Uterus (tissue), 2 donors: ENCODE measurements around the gene EPHA10.

Experiments used
- CTCF ChIP-seq, 4 experiments: fragments of 200-600 bp in 2 of 4; fragments of 450-650 bp in 2 of 4; sonication (generic) in 2 of 4; IDR thresholded peaks; one replicate each; pipeline ENCODE4 v1.5.1; 2016 to 2019; ENCODE audit warnings: antibody characterized with exemption in 4 of 4, mild to moderate bottlenecking in 2 of 4, moderate library complexity in 1 of 4
- POLR2A ChIP-seq, 2 donors: fragments of 450-650 bp; IDR thresholded peaks; one replicate each; pipeline ENCODE4 v1.6.1; 2016; ENCODE audit warnings: antibody characterized with exemption in 2 of 2, mild to moderate bottlenecking in 1 of 2, moderate library complexity in 1 of 2

GRCh38 chr1:37755951-37756560 lies 8.9 kb downstream of the EPHA10 start:
- TF ChIP-seq POLR2A (IDR thresholded peaks at IDR 0.05) (no peak), CTCF (IDR thresholded peaks at IDR 0.05) (no peak)
